Mesenchymal stem cell (in vitro differentiated cells and primary cell): ENCODE results near the gene PHTF2.

Experiments
- DNase-seq: peaks from one replicate; pipeline ENCODE4 v3.0.0-alpha.2; 2013
- H2AFZ ChIP-seq: one replicate; pipeline ENCODE4 v1.6.1; 2013; ENCODE audit warnings: low read depth, mild to moderate bottlenecking, control low read depth, inconsistent platforms, low read length, moderate library complexity
- H2AK5ac ChIP-seq: 2 replicates; pipeline ENCODE4 v1.6.1; 2013; ENCODE audit warnings: low read length, moderate library complexity, mild to moderate bottlenecking, inconsistent platforms; ENCODE audit not compliant: severe bottlenecking
- H2BK120ac ChIP-seq: one replicate; pipeline ENCODE4 v1.6.1; 2013; ENCODE audit warnings: low read depth, mild to moderate bottlenecking, inconsistent platforms, low read length, moderate library complexity
- H2BK12ac ChIP-seq, 2 experiments: one replicate each; pipeline ENCODE4 v1.6.1; 2013; ENCODE audit warnings: inconsistent platforms in 2 of 2, low read length in 2 of 2, mild to moderate bottlenecking in 2 of 2, moderate library complexity in 2 of 2, control low read depth in 1 of 2
- H2BK15ac ChIP-seq: one replicate; pipeline ENCODE4 v1.6.1; 2013; ENCODE audit warnings: mild to moderate bottlenecking, low read depth, inconsistent platforms; ENCODE audit not compliant: poor library complexity, severe bottlenecking
- H2BK5ac ChIP-seq: 2 replicates; pipeline ENCODE4 v1.6.1; 2013; ENCODE audit warnings: low read depth, mild to moderate bottlenecking, low read length, control low read depth, inconsistent platforms; ENCODE audit not compliant: poor library complexity, severe bottlenecking
- H3K14ac ChIP-seq, 2 experiments: one replicate each; pipeline ENCODE4 v1.6.1; 2013; ENCODE audit warnings: inconsistent platforms in 2 of 2, low read length in 2 of 2, control low read depth in 1 of 2, mild to moderate bottlenecking in 1 of 2, moderate library complexity in 1 of 2
- H3K18ac ChIP-seq, 2 experiments: one replicate each; pipeline ENCODE4 v1.6.1; 2013; ENCODE audit warnings: inconsistent platforms in 2 of 2, low read length in 2 of 2, control low read depth in 1 of 2, low read depth in 1 of 2, mild to moderate bottlenecking in 1 of 2
- H3K23ac ChIP-seq, 2 experiments: one replicate each; pipeline ENCODE4 v1.6.1; 2013; ENCODE audit warnings: inconsistent platforms in 2 of 2, low read length in 2 of 2, mild to moderate bottlenecking in 2 of 2, moderate library complexity in 2 of 2, control low read depth in 1 of 2
- H3K27ac ChIP-seq: 2 replicates; pipeline ENCODE4 v1.5.1; 2013; ENCODE audit warnings: mild to moderate bottlenecking, moderate library complexity, low read length, control low read depth, inconsistent platforms; ENCODE audit not compliant: poor library complexity, severe bottlenecking
- H3K27me3 ChIP-seq, 2 experiments: 2 replicates each; pipeline versions ENCODE4 v1.6.1 to v1.7.0; 2013; ENCODE audit warnings: low read length in 2 of 2, mild to moderate bottlenecking in 2 of 2, moderate library complexity in 2 of 2, control low read depth in 1 of 2, inconsistent platforms in 1 of 2; ENCODE audit not compliant: control insufficient read depth in 1 of 2, insufficient read depth in 1 of 2
- H3K36me3 ChIP-seq, 2 experiments: 2 replicates each; pipeline versions ENCODE4 v1.6.1 to v1.7.0; 2013; ENCODE audit warnings: low read length in 2 of 2, control low read depth in 1 of 2, inconsistent platforms in 1 of 2, low read depth in 1 of 2, mild to moderate bottlenecking in 1 of 2; ENCODE audit not compliant: insufficient read depth in 2 of 2, control insufficient read depth in 1 of 2
- H3K4ac ChIP-seq, 2 experiments: one replicate each; pipeline ENCODE4 v1.6.1; 2013; ENCODE audit warnings: inconsistent platforms in 2 of 2, low read length in 2 of 2, mild to moderate bottlenecking in 2 of 2, moderate library complexity in 2 of 2, control low read depth in 1 of 2, low read depth in 1 of 2
- H3K4me1 ChIP-seq: 2 replicates; pipeline ENCODE4 v1.6.1; 2013; ENCODE audit warnings: low read depth, low read length, control low read depth; ENCODE audit not compliant: control insufficient read depth, insufficient read depth
- H3K4me2 ChIP-seq: 2 replicates; pipeline ENCODE4 v1.6.1; 2013; ENCODE audit warnings: low read length, mild to moderate bottlenecking, inconsistent platforms; ENCODE audit not compliant: poor library complexity, severe bottlenecking
- H3K4me3 ChIP-seq, 2 experiments: 2 replicates each; pipeline versions ENCODE4 v1.5.1 to v1.7.0; 2013; ENCODE audit warnings: low read length in 2 of 2, mild to moderate bottlenecking in 2 of 2, control low read depth in 1 of 2, low read depth in 1 of 2; ENCODE audit not compliant: insufficient read depth in 1 of 2
- H3K79me1 ChIP-seq: replicated peaks from 2 replicates; pipeline ENCODE4 v1.6.1; 2013; ENCODE audit warnings: mild to moderate bottlenecking, control low read depth, low read length, inconsistent platforms; ENCODE audit not compliant: poor library complexity, severe bottlenecking
- H3K9ac ChIP-seq: 2 replicates; pipeline ENCODE4 v1.7.0; 2013; ENCODE audit warnings: mild to moderate bottlenecking, low read length, moderate library complexity
- H3K9me3 ChIP-seq: 2 replicates; pipeline ENCODE4 v1.7.0; 2013; ENCODE audit warnings: mild to moderate bottlenecking, low read length; ENCODE audit not compliant: control insufficient read depth
- H4K8ac ChIP-seq: one replicate; pipeline ENCODE4 v1.6.1; 2013; ENCODE audit warnings: inconsistent platforms, mild to moderate bottlenecking, low read length, moderate library complexity
- H4K91ac ChIP-seq: one replicate; pipeline ENCODE4 v1.6.1; 2013; ENCODE audit warnings: mild to moderate bottlenecking, low read length, inconsistent platforms
- WGBS: methylation state at CpG from one replicate; pipeline ENCODE4 v1.1.7; 2013; ENCODE audit warnings: mixed read lengths; 5-methylcytosine and 5-hydroxymethylcytosine counted together

Gene PHTF2

GRCh38 chr7:77950548-77950947 lies 152.0 kb downstream of the PHTF2 start:
- WGBS = 95% methylated on average over 3 of the region's 5 CpGs
- H3K14ac ChIP-seq = no peak overlapping the region

GRCh38 chr7:77954773-77955555 lies 156.4 kb downstream of the PHTF2 start:
- Histone ChIP-seq H3K9ac (no peak overlapping the region), H3K4ac (no peak overlapping the region), H3K4me1 (no peaks in the 10 kb centered on the region), H3K18ac (no peak overlapping the region), H3K4me3 (no peak overlapping the region), H3K23ac (no peak overlapping the region), H3K14ac (no peak overlapping the region), H4K8ac (no peak overlapping the region), H3K27me3 (no peaks in the 10 kb centered on the region), H3K79me1 (no peaks in the 10 kb centered on the region), H4K91ac (no peak overlapping the region), H2AFZ (no peak overlapping the region), H2AK5ac (no peak overlapping the region), H2BK15ac (no peak overlapping the region), H2BK120ac (no peak overlapping the region), H3K36me3 (peaks cover 3 to 4% of the 10 kb centered on the region in 2 experiments), H2BK12ac (no peak overlapping the region), H3K9me3 (no peaks in the 10 kb centered on the region), H3K27ac (no peak overlapping the region), H3K4me2 (no peak overlapping the region), H2BK5ac (no peak overlapping the region)
- DNase-seq = peak; percentile 48
- 92% methylated on average over 2 of the region's 3 CpGs for WGBS

More at GRCh38 chr7:77950548-77950947, 152.0 kb downstream of the PHTF2 start:
- Histone ChIP-seq H3K4ac (no peak overlapping the region), H4K8ac (no peak overlapping the region), H3K9ac (no peak overlapping the region), H2BK5ac (no peak overlapping the region), H3K27ac (no peak overlapping the region), H3K23ac (no peak overlapping the region), H3K4me1 (no peaks in the 10 kb centered on the region), H3K9me3 (no peaks in the 10 kb centered on the region), H2BK15ac (no peak overlapping the region), H3K4me2 (no peak overlapping the region), H3K79me1 (no peaks in the 10 kb centered on the region), H3K18ac (no peak overlapping the region), H3K4me3 (no peak overlapping the region), H2BK120ac (no peak overlapping the region), H2AFZ (no peak overlapping the region), H3K36me3 (peaks cover 3 to 4% of the 10 kb centered on the region in 2 experiments), H2AK5ac (no peak overlapping the region), H3K27me3 (no peaks in the 10 kb centered on the region), H4K91ac (no peak overlapping the region), H2BK12ac (no peak overlapping the region)
- no peak for DNase-seq

- no peak overlapping the region for H3K9ac ChIP-seq
- H3K14ac ChIP-seq = no peak overlapping the region
- H3K4me1 ChIP-seq = no peaks in the 10 kb centered on the region
- H2BK5ac ChIP-seq = no peak overlapping the region
- no peak overlapping the region for H3K4me3 ChIP-seq
- H3K4me2 ChIP-seq = no peak overlapping the region
- H2BK12ac ChIP-seq = no peak overlapping the region
- no peak overlapping the region for H2BK120ac ChIP-seq
- no peak for DNase-seq
- no peak overlapping the region for H4K8ac ChIP-seq
- no peak overlapping the region for H3K4ac ChIP-seq
- no peaks in the 10 kb centered on the region for H3K9me3 ChIP-seq
- 100% methylated on average over 2 of the region's 2 CpGs for WGBS
- H2AK5ac ChIP-seq = no peak overlapping the region
- H3K27me3 ChIP-seq = no peaks in the 10 kb centered on the region
- no peak overlapping the region for H3K23ac ChIP-seq
- no peak overlapping the region for H2BK15ac ChIP-seq
- no peaks in the 10 kb centered on the region for H3K79me1 ChIP-seq
- H4K91ac ChIP-seq = no peak overlapping the region
- no peak overlapping the region for H3K18ac ChIP-seq
- peaks cover 3 to 4% of the 10 kb centered on the region in 2 experiments for H3K36me3 ChIP-seq
- no peak overlapping the region for H3K27ac ChIP-seq
- no peak overlapping the region for H2AFZ ChIP-seq
Observed at GRCh38 chr7:77958436-77958835, 159.9 kb downstream of the PHTF2 start.

GRCh38 chr7:77959080-77959479 lies 160.5 kb downstream of the PHTF2 start:
- H2BK12ac ChIP-seq = no peak overlapping the region

More at GRCh38 chr7:77959080-77959479, 160.5 kb downstream of the PHTF2 start:
- Histone ChIP-seq H3K4me2 (no peak overlapping the region), H3K4me3 (no peak overlapping the region), H3K79me1 (no peaks in the 10 kb centered on the region), H2BK15ac (no peak overlapping the region), H3K18ac (no peak overlapping the region), H3K36me3 (peaks cover 2 to 4% of the 10 kb centered on the region in 2 experiments), H3K27me3 (no peaks in the 10 kb centered on the region), H3K4me1 (no peaks in the 10 kb centered on the region), H2AFZ (no peak overlapping the region), H3K23ac (no peak overlapping the region), H3K9me3 (no peaks in the 10 kb centered on the region), H3K14ac (no peak overlapping the region), H2AK5ac (no peak overlapping the region), H4K8ac (no peak overlapping the region), H4K91ac (no peak overlapping the region), H2BK5ac (no peak overlapping the region), H3K27ac (no peak overlapping the region), H2BK120ac (no peak overlapping the region), H3K4ac (no peak overlapping the region), H3K9ac (no peak overlapping the region)
- 100% methylated on average over 1 of the region's 2 CpGs for WGBS
- DNase-seq = no peak
